Effector memory CD8-positive, alpha-beta T cell (primary cell): ENCODE data around the gene ATG5.

Experiments
- ATAC-seq: fragments of 150-1000 bp; cut with Tn5 transposase; replicated peaks from 2 replicates; pipeline ENCODE4 v1.10.0; 2021; ENCODE audit warnings: mild to moderate bottlenecking, moderate library complexity
- DNase-seq, 3 experiments: peaks; one replicate each; pipeline ENCODE4 v3.0.0; 2021
- H3K27ac Mint-ChIP-seq, 2 donors: one replicate each; pipeline ENCODE4 v1.8.0; 2022; ENCODE audit warnings: mild to moderate bottlenecking in 2 of 2, mixed read lengths in 2 of 2, moderate library complexity in 2 of 2
- H3K27me3 Mint-ChIP-seq, 2 donors: one replicate each; pipeline ENCODE4 v1.8.0; 2022; ENCODE audit warnings: mixed read lengths in 2 of 2
- H3K36me3 Mint-ChIP-seq: one replicate; pipeline ENCODE4 v1.8.0; 2022; ENCODE audit warnings: mild to moderate bottlenecking, moderate library complexity, mixed read lengths; ENCODE audit not compliant: insufficient read depth
- H3K4me1 Mint-ChIP-seq, 2 donors: one replicate each; pipeline ENCODE4 v1.8.0; 2022; ENCODE audit warnings: low read depth in 2 of 2, mixed read lengths in 2 of 2
- H3K4me3 Mint-ChIP-seq, 2 donors: one replicate each; pipeline ENCODE4 v1.8.0; 2022; ENCODE audit warnings: mild to moderate bottlenecking in 2 of 2, mixed read lengths in 2 of 2, moderate library complexity in 2 of 2
- H3K9me3 Mint-ChIP-seq, 2 donors: one replicate each; pipeline ENCODE4 v1.8.0; 2022; ENCODE audit warnings: mixed read lengths in 2 of 2
- total RNA-seq, 9 experiments: gene quantifications; one replicate each; lab custom pipeline; 2026; lab: John Stamatoyannopoulos, UW

The ATG5 gene
- 35.0 to 70.1 (median 62.5) reads per million in 9 experiments for total RNA-seq

- Mint-ChIP-seq H3K27ac (peak within 1 kb of the TSS; percentile 99 to 100), H3K9me3 (no peaks in the 10 kb centered on the region), H3K27me3 (peaks cover 17 to 26% of the 10 kb centered on the region in 2 donors), H3K4me1 (peaks cover 26 to 46% of the 10 kb centered on the region in 2 donors), H3K4me3 (peak within 1 kb of the TSS; percentile 98 to 100), H3K36me3 (peaks cover 17% of the 10 kb centered on the region)
- ATAC-seq (peak; percentile 93), DNase-seq (peak; percentile 100)
These were observed at the start of gene ATG5 for GRCh38 chr6:106325336-106326178. Gene ATG5, minus strand, starts transcription at chr6:106325760. Its CDS starts 9,552 bp downstream, at chr6:106316208.

GRCh38 chr6:106373502-106374239 lies 48.1 kb upstream of the ATG5 start:
- ATAC-seq, result no peak

GRCh38 chr6:106372838-106373501 lies 47.4 kb upstream of the ATG5 start:
- no peaks in the 10 kb centered on the region for H3K4me1 Mint-ChIP-seq
- ATAC-seq (no peak), DNase-seq (no peak)
- no peak overlapping the region for H3K4me3 Mint-ChIP-seq
- no peaks in the 10 kb centered on the region for H3K9me3 Mint-ChIP-seq
- H3K27ac Mint-ChIP-seq, result no peak overlapping the region
- H3K36me3 Mint-ChIP-seq, result no peaks in the 10 kb centered on the region
- peaks cover 14 to 19% of the 10 kb centered on the region in 2 donors for H3K27me3 Mint-ChIP-seq

More at GRCh38 chr6:106373502-106374239, 48.1 kb upstream of the ATG5 start:
- Mint-ChIP-seq H3K36me3 (no peaks in the 10 kb centered on the region), H3K4me3 (no peak overlapping the region), H3K27me3 (peaks cover 15 to 26% of the 10 kb centered on the region in 2 donors), H3K27ac (no peak overlapping the region), H3K4me1 (no peaks in the 10 kb centered on the region), H3K9me3 (no peaks in the 10 kb centered on the region)
- DNase-seq, result no peak

GRCh38 chr6:106370639-106371038 lies 45.1 kb upstream of the ATG5 start:
- DNase-seq, result no peak
- ATAC-seq, result no peak
- peaks cover 0 to 23% of the 10 kb centered on the region in 2 donors for H3K27me3 Mint-ChIP-seq
- no peak overlapping the region for H3K27ac Mint-ChIP-seq
- no peak overlapping the region for H3K4me3 Mint-ChIP-seq
- no peaks in the 10 kb centered on the region for H3K4me1 Mint-ChIP-seq
- H3K9me3 Mint-ChIP-seq, result no peaks in the 10 kb centered on the region
- no peaks in the 10 kb centered on the region for H3K36me3 Mint-ChIP-seq

GRCh38 chr6:106369739-106370138 lies 44.2 kb upstream of the ATG5 start:
- Mint-ChIP-seq H3K36me3 (no peaks in the 10 kb centered on the region), H3K27ac (no peak overlapping the region), H3K4me1 (no peaks in the 10 kb centered on the region), H3K4me3 (no peak overlapping the region), H3K9me3 (no peaks in the 10 kb centered on the region), H3K27me3 (peaks cover 0 to 23% of the 10 kb centered on the region in 2 donors)
- DNase-seq (no peak), ATAC-seq (no peak)

GRCh38 chr6:106363401-106364138 lies 38.0 kb upstream of the ATG5 start:
- no peaks in the 10 kb centered on the region for H3K9me3 Mint-ChIP-seq
- H3K27me3 Mint-ChIP-seq, result peaks cover 0 to 23% of the 10 kb centered on the region in 2 donors
- no peak overlapping the region for H3K27ac Mint-ChIP-seq
- no peak overlapping the region for H3K4me3 Mint-ChIP-seq
- no peak for DNase-seq
- H3K36me3 Mint-ChIP-seq, result no peaks in the 10 kb centered on the region
- no peak for ATAC-seq
- H3K4me1 Mint-ChIP-seq, result peaks cover 7% of the 10 kb centered on the region in 2 donors

GRCh38 chr6:106360989-106361430 lies 35.5 kb upstream of the ATG5 start:
- DNase-seq, result peak in 2 of 3 experiments; percentile 4 to 5
- Mint-ChIP-seq H3K27me3 (peaks cover 20 to 23% of the 10 kb centered on the region in 2 donors), H3K4me3 (peak overlapping the region; percentile 88)

GRCh38 chr6:106360410-106360988 lies 34.9 kb upstream of the ATG5 start, which contains the start of gene CRYBG1:
Gene CRYBG1, plus strand, starts transcription at chr6:106360717. Its CDS starts 192 bp downstream, at chr6:106360909.
- ATAC-seq (peak; percentile 93), DNase-seq (peak; percentile 58 to 75 (median 73))
- Mint-ChIP-seq H3K27me3 (peaks cover 25 to 28% of the 10 kb centered on the region in 2 donors), H3K4me1 (peaks cover 7% of the 10 kb centered on the region in 2 donors), H3K36me3 (no peaks in the 10 kb centered on the region), H3K9me3 (no peaks in the 10 kb centered on the region), H3K27ac (no peak within 1 kb of the TSS), H3K4me3 (peak within 1 kb of the TSS; percentile 88)

More at GRCh38 chr6:106360989-106361430, 35.5 kb upstream of the ATG5 start:
- Mint-ChIP-seq H3K27ac (no peak overlapping the region), H3K9me3 (no peaks in the 10 kb centered on the region), H3K4me1 (peaks cover 7% of the 10 kb centered on the region in 2 donors), H3K36me3 (no peaks in the 10 kb centered on the region)
- peak; percentile 22 for ATAC-seq

GRCh38 chr6:106359959-106360409 lies 34.4 kb upstream of the ATG5 start:
- Mint-ChIP-seq H3K4me1 (peaks cover 7% of the 10 kb centered on the region in 2 donors), H3K36me3 (no peaks in the 10 kb centered on the region), H3K27ac (no peak overlapping the region), H3K9me3 (no peaks in the 10 kb centered on the region), H3K4me3 (peak overlapping the region; percentile 66 to 88), H3K27me3 (peaks cover 30 to 33% of the 10 kb centered on the region in 2 donors)
- DNase-seq, result no peak
- ATAC-seq, result no peak

GRCh38 chr6:106356378-106356777 lies 30.8 kb upstream of the ATG5 start:
- Mint-ChIP-seq H3K4me3 (no peak overlapping the region), H3K27ac (no peak overlapping the region), H3K4me1 (peaks cover 5 to 7% of the 10 kb centered on the region in 2 donors), H3K9me3 (no peaks in the 10 kb centered on the region), H3K36me3 (peaks cover 3% of the 10 kb centered on the region), H3K27me3 (peaks cover 49 to 63% of the 10 kb centered on the region in 2 donors)
- DNase-seq (no peak), ATAC-seq (no peak)

- Mint-ChIP-seq H3K9me3 (no peaks in the 10 kb centered on the region), H3K27me3 (peaks cover 23 to 28% of the 10 kb centered on the region in 2 donors), H3K27ac (no peak overlapping the region), H3K36me3 (no peaks in the 10 kb centered on the region), H3K4me3 (no peak overlapping the region), H3K4me1 (no peaks in the 10 kb centered on the region)
- DNase-seq (no peak), ATAC-seq (no peak)
These were observed 21.7 kb upstream of the ATG5 start for GRCh38 chr6:106347219-106347618.
